Embryonic facial prominence (tissue), 1 donor: ENCODE measurements around the gene RASGEF1C.

Experiments
- DNase-seq: peaks from one replicate; pipeline ENCODE4 v3.0.0-alpha.2; 2016; ENCODE audit errors: extremely low spot score

RASGEF1C gene

GRCh38 chr5:180082633-180083420, 126.2 kb downstream of the RASGEF1C start:
- no peak for DNase-seq

DNA sequence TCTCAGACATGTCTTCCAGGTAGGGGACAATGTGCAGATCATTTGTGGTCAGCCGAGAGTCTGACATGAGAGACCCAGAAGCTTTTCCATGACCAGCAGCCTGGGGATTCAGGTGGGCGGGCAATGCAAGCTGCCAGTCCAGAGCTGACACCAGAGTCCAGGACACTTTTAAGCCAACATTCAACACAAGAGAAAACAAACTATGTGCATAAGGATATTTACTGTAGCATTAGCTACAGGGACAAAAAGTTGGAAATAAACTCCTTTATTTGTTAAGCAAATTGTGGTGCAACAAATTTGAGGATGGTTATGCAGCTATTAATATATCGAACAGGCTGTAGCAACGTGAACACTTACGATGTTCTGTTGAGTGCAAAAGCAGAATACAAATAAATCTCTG, 127.5 kb downstream of the RASGEF1C start:
- DNase-seq, result no peak

DNA sequence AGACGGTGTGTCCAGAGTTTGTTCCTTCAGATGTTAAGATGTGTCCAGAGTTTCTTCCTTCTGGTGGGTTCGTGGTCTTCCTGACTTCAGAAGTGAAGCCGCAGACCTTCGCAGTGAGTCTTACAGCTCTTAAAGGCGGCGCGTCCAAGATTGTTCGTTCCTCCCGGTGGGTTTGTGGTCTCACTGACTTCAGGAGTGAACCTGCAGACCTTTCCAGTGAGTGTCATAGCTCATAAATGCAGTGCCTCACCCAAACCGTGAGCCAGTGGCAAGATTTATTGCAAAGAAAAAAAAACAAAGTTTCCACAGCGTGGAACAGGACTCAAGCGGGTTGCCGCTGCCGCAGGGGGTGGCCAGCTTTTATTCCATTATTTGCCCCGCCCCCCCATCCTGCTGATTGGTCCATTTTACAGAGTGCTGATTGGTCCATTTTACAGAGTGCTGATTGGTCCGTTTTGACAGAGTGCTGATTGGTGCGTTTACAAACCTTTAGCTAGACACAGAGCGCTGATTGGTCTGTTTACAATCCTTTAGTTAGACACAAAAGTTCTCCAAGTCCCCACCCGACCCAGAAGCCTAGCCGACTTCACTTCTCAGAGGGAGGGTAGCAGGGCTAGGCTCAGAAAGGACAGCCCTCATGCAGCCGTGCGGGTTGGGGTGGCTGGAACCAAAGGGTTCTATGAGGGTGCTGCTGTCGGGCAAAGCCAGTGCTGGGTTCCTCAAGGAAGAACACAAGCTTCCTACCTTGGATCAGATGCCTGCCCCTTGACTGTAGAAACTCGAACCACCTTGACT, 128.3 kb downstream of the RASGEF1C start:
- no peak for DNase-seq

GRCh38 chr5:180079702-180080466, 129.1 kb downstream of the RASGEF1C start:
- no peak for DNase-seq

- no peak for DNase-seq
Observed at GRCh38 chr5:180078348-180078747, 130.7 kb downstream of the RASGEF1C start.

DNA sequence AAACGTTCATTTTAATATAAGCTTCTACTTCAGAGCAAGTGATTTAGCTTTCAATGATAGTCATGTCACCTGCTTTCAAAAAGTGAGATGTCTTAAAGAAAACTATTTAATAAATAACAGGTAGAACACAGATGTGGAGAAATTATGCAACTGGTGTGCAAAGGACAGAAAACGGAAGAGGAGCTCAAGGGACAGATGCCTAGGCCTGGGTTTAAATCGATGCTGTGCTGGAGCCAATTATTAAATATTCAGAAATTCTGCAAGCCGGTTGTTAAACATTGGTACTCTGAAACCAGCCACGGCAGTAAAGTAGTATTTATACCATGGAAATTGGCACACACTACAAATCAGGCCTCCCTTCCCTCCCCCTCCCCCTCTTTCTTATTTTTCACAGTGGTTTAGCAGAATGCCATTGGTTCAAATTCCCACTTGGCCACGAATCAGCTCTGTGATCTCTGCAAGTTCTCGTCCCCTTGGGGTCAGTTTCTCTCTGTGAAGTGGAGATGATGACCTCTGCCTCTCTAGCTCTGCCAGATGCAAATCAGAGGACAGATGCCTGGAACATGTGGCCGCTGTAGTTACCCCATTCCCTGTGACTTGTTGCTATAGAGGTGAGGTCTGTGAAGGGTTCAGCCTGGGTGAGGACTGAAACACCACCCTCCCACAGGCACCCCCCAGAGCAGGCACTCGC, 131.3 kb downstream of the RASGEF1C start:
- no peak for DNase-seq

DNA sequence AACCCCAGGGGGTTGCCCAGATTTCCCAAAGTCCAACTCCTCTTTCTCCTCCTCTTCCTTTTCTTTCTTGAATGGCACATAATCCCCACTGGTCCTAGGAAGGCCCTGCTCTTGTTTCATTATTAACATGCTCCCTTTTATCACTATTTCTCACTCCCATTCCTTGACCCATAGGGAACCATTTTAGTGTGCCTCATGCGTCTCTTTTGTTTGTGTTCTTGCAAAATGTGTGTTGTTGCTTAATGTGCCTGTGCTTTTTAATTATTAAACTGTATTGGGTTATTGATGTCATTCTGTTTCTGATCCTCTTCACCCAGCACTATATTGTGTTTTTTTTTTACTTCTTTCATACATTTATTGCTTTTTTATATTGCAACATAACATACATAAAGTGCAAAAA, 133.3 kb downstream of the RASGEF1C start:
- DNase-seq, result no peak

GRCh38 chr5:180074462-180074861, 134.5 kb downstream of the RASGEF1C start:
- DNase-seq, result no peak

- DNase-seq, result no peak
Observed at GRCh38 chr5:180072556-180072955, 136.5 kb downstream of the RASGEF1C start.

DNA sequence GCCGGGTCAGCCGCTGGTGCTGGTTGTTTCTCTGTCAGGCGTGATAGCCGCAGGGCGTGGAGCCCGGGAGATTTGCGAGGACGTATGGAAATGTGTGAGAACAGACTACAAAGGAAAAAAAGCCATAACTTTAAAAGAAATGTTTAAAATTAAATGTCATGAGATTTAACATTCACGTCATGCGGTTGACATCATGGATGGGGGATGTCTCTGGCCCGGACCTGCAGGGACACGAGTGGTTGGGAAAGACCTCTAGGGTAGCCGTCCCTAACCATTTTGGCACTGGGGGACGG, 136.8 kb downstream of the RASGEF1C start:
- DNase-seq, result no peak

GRCh38 chr5:180071531-180072255, 137.3 kb downstream of the RASGEF1C start, which contains the start of gene RNF130:
Gene RNF130 (minus strand): TSS chr5:180071759. CDS start chr5:180071702, 57 bp downstream.
- DNase-seq, result peak; percentile 75

GRCh38 chr5:180070756-180071530, 138.1 kb downstream of the RASGEF1C start:
- peak; percentile 38 for DNase-seq

- DNase-seq, result no peak
Observed at GRCh38 chr5:180069589-180070247, 139.3 kb downstream of the RASGEF1C start.

DNA sequence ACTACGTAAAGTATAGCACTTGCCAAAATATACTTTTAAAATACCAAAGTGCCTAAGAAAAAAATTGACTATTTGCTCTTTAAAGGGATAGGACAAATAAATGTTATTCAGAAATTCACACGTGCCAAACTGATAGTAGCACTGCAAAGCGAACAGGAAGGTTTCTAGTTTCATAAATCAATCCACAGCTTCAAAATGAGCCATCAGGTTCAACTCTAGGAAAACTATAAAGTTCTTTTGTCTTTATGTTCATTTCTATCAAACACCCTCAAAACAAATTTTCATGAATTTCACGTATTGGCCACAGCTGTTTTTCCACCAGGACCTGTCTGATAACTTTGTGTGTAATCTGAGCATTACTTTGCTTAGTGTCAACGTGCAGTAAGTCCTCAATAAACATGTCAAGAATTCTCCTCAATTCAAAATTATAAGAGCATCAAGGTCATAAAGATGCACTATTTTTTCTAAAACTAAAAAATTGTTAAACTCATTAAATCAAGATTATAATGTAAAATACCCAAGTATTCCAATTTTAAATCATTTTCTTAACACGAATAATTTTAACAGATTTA, 140.4 kb downstream of the RASGEF1C start:
- DNase-seq, result no peak

- no peak for DNase-seq
Observed at GRCh38 chr5:180067986-180068385, 141.0 kb downstream of the RASGEF1C start.

DNA sequence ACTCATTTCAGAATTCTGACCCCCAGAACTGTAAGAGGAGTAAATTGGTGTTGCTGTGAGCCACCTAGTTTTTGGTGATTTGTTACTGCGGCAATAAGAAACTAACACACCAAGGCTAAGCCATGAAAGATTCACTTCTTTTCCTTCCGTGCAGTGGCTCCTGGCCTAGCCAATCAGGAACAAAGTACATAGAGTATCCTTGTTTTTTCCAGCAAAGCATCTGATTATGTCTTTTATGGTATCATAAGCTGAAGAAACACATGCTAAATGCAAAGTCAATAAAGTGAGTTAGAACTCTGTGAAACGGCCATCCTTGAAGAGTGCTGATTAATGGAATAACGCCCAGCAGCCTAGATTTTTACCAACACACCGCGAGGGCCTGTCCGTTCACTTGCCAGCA, 148.8 kb downstream of the RASGEF1C start:
- no peak for DNase-seq

DNA sequence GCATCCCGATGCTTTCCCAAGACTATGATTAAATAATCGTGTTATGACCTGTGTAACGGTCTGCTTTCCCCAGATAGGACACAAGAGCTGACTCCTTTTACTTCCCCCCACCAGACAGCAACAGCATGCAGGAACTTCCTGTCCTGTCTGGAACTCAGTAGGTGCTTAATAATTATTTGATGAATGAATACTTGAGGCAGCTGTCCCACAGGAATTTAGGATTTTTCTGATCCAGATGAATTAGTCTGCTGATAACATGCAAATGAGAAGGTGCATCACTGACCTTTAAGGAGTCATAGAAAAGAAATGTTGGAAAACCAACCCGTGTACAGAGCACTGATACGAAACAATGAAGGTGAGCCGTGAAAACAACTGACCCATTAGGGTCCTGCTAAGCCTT, 149.7 kb downstream of the RASGEF1C start:
- no peak for DNase-seq

GRCh38 chr5:180056153-180056552, 152.9 kb downstream of the RASGEF1C start:
- no peak for DNase-seq

DNA sequence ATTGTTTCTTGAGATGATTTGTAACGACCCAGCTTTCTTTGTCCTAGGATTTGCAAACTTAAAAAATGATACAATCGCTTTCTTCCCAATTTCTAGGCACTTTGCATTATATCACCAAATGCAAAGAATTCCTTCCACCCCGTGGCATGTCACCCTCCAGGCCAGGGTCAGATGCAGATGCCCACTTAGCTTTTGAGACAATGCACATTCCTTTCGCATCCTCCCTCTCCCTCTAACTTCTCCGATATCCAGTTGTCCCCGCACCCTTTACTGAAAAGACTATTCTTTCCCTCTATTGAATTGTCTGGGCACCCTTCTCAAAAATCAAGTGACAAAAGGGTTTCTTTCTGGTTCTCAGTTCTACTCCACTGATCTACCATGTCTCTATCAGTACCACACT, 154.8 kb downstream of the RASGEF1C start:
- DNase-seq, result no peak
